OCI-LY3 (cell line): ENCODE measurements around the gene DESI1.

ENCODE experiments used
- EZH2phosphoT487 ChIP-seq: fragments of 200-600 bp; shearing (Covaris generic); IDR thresholded peaks from 2 replicates; pipeline ENCODE4 v1.6.1; 2018; ENCODE audit warnings: antibody characterized with exemption, mixed run types, low read depth
- TF ChIP-seq, protein P1 (sequence below): fragments of 200-600, 300-600 bp; sonication (generic); IDR thresholded peaks from 2 replicates; pipeline ENCODE4 v1.5.1; 2014; ENCODE audit warnings: antibody characterized with exemption, low read length, low read depth

DNA sequence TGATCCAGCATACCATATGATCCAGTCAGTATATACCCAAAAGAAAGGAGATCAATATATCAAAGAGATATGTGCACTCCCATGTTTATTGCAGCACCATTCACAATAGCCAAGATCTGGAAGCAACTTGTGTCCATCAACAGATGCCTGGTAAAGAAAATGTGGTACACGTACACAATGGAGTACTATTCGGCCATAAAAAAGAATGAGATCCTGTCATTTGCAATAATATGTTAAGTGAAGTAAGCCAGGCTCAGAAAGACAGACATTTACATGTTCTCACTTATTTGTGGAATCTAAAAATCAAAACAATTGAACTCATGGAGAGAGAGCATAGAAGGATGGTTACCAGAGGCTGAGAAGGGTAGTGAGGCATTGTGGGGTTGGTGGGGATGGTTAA lies 40.9 kb upstream of the DESI1 start:
- TF ChIP-seq, protein P1, sequence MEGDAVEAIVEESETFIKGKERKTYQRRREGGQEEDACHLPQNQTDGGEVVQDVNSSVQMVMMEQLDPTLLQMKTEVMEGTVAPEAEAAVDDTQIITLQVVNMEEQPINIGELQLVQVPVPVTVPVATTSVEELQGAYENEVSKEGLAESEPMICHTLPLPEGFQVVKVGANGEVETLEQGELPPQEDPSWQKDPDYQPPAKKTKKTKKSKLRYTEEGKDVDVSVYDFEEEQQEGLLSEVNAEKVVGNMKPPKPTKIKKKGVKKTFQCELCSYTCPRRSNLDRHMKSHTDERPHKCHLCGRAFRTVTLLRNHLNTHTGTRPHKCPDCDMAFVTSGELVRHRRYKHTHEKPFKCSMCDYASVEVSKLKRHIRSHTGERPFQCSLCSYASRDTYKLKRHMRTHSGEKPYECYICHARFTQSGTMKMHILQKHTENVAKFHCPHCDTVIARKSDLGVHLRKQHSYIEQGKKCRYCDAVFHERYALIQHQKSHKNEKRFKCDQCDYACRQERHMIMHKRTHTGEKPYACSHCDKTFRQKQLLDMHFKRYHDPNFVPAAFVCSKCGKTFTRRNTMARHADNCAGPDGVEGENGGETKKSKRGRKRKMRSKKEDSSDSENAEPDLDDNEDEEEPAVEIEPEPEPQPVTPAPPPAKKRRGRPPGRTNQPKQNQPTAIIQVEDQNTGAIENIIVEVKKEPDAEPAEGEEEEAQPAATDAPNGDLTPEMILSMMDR: no peak
- TF ChIP-seq EZH2phosphoT487: no peak
